NCI-H2081 treated with DMSO at 0.1 percent for 48 hours (cell line): ENCODE results near the gene FLOT2.
"Not testable (repeated sequence)": the region's sequence is repeated elsewhere in the genome, so short reads cannot be mapped to it uniquely, and the experiment has no call there.

Source experiments
- DNase-seq: peaks from one replicate; lab custom pipeline; 2025; lab: John Stamatoyannopoulos, UW

The FLOT2 gene

DNA sequence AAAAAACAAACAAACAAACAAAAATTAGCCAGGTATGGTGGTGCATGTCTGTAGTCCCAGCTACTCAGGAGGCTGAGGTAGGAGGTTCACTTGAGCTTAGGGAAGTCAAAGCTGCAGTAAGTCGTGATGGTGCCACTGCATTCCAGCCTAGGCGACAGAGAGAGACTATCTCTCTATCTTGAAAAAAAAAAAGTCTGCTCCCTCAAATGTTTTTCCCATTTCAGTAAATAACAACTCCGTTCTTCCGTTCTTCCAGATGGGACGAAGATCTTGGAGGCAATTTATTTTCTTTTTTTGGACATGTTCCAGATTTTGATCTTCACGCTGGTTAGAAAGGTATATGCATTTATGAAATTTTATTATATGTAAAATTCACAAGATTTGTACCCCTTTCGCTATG is 23.7 kb downstream of the FLOT2 start:
- no peak for DNase-seq

DNA sequence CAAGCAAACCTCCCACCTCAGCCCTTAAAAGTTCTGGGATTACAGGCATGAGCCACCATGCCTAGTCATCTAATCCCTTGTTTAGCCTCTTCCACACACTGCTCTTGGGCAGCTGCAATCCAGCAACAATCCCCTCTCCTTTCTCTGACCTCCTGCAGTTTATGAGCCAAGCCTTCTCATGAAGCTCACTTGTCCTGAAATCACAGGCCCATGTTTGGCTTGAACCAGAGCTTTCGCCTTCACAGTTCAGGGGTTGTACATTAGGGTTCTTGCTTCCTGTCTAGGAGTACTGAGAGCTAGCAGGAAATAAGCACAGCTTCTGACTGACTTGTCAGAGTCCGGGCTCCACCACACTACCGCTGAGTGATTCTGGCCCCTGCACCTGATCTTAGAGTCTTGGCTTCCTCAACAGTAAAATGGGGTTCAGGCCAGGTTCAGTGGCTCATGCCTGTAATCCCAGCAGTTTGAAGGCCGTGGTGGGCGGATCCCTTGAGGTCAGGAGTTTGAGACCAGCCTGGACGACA is 26.4 kb downstream of the FLOT2 start:
- DNase-seq: no peak

GRCh38 chr17:28867276-28867675 is 30.3 kb downstream of the FLOT2 start:
- DNase-seq: no peak

GRCh38 chr17:28865946-28866752 is 31.4 kb downstream of the FLOT2 start:
- no peak for DNase-seq

DNA sequence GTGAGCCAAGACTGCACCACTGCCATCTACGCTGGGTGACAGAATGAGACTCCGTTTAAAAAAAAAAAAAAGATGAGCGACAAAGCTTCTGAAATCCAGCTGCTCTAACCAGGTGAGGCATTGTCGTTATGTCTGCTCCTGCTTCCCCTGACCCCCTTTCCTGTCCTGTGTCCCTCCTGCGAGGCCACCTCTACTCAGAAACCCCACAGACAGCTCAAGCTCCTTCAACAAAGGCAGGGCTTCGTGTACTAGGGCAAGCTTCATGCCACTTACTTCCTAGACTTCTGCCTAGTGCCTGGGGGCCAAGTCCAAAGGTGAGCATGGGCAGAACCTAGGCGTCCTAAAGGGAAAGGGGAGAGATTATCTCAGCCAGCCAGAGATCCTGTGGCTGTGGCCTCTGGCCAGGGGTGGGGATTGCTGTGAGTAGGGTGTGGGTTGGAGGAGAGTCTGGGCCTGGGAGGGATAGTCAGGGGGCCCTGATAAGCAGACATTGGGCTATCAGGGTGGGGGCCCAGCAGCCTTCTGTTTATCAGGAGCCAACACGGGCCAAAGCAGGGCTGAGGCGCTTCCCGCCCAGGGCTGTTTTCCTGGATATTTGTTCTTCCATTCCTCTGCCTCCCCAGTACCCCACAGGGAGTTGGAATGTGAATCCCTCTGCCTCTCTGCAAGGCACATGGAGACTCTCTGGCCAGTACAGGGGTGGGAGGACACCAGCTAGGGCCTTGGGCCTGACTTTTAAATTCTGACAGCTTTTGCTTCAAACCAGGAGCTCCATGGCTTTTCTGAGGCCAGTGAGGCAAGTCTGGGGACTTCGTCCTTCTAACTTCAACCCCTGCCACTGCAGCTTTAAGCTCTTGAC is 32.3 kb downstream of the FLOT2 start:
- no peak for DNase-seq

- no peak for DNase-seq
These were observed 33.6 kb downstream of the FLOT2 start for GRCh38 chr17:28863953-28864352.

GRCh38 chr17:28862561-28862960 is 35.0 kb downstream of the FLOT2 start:
- DNase-seq: no peak

DNA sequence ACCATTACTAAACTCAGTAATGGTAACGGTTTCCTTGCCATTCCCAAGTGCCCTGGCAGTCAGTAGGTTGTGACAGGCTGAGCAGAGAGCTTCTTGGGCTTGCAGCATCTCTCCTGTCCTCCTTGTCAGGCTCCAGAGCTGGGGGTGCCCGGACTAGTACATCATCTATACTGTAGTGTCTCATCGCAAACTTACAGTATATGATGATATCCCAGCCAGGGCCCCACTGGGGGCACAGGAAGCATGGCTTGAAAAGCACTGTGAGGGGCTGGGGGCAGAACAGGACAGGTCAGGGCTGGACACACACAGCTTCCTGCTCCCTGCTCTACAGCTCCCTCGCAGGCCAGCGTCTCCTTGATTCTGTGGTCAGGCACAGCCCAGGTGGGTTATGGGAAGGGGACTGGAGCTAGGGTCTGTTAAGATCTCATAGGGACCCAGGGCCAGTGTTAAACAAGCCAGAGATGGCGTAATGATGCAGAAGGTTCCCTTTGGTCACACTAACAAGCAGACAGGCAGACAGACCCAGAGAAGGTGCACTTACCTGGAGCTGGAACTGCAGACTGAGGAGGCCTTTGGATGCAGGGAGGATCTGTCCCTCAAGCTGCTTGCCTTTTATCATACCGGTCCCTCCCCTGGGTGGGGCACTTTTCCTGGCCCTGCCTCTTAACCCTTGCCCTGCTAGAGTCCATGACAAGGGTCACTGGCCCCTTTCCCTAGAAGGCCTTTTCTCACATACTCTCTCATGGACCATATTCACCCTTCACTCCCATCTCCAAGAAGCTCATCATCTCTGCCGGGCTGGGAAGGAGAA is 35.9 kb downstream of the FLOT2 start:
- no peak for DNase-seq

DNA sequence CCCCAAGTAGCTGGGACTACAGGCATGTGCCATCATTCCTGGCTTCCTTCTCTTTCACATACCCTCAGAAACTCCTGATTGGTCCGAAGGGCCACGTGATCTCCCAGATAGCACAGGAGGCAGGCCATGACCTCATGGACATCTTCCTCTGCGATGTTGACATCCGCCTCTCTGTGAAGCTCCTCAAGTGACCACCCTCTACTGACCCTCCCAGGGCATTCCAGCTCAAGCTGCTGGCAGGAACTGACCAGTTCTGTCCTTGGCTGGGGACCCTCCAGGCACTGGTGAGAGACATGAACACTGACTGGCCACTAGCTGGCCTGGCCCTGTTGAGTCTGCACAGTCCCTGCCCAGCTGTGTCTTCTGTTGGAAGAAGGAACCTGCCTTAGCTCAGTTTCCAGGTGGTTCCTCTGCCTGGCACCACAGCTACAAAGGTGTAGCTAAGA is 37.1 kb downstream of the FLOT2 start:
- DNase-seq: no peak

- no peak for DNase-seq
These were observed 38.7 kb downstream of the FLOT2 start for GRCh38 chr17:28858801-28859355.

- DNase-seq: no peak
These were observed 39.4 kb downstream of the FLOT2 start for GRCh38 chr17:28857905-28858800.

DNA sequence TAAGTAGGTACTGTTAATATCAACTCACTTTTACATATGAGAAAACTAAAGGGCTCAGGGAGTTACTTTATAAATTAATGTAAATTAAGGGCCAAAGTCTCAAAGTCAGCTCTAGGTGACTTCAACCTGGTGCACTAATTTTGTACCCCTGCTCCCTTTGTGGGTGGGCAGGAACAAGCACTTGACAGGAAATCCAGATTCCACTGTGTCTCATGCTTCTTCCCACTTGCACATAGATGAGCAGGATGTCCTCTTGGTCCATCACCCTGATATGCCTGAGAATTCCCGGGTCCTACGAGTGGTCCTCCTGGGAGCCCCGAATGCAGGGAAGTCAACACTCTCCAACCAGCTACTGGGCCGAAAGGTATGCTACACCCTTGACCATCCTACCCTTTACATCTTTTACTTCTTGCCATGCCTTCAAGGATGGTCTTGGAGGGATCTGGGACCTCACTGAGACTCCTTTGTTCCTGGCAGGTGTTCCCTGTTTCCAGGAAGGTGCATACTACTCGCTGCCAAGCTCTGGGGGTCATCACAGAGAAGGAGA is 41.4 kb downstream of the FLOT2 start:
- no peak for DNase-seq

- no peak for DNase-seq
These were observed 42.2 kb downstream of the FLOT2 start for GRCh38 chr17:28855336-28855679.

GRCh38 chr17:28854457-28855335 is 42.8 kb downstream of the FLOT2 start, which contains the start of gene ERAL1:
Gene ERAL1 (plus strand): TSS chr17:28855016. CDS start chr17:28855035, 19 bp downstream.
- no peak for DNase-seq

DNA sequence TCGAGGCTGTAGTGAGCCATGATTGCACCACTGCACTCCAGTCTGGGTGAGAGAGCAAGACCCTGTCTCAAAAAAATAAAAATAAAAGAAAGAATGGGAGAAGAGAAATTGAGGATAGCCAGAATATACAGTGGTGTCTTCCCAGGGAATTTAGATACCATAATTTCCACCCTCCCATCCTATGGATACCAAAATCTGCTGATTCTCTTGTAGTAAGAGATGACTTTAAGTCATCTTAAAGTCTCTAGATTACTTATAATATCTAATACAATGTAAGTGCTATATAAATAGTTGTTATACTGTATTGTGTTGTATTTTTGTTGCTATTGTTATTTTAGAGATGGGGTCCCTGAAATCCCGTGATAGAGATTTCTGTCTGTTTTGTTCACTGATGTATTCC is 44.2 kb downstream of the FLOT2 start:
- no peak for DNase-seq

DNA sequence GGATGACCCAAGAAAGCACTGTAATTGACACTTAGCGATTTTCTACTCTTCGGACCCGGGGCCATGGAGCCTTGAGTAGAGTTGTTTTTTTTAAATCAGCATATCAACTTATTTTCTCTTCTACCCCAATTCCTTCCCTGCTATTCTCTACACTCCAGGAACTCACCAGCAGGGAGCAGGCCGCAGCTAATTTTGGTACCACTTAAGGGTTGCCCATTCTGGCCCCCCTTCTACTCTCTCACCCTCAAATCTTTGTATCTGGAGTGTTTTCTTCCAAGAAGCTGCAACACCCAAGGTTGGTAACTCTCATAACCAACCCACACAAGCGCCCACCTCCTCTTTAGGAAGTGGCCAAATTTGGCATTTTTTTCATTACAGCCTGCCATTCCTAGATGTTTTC is 48.3 kb downstream of the FLOT2 start:
- DNase-seq: no peak

GRCh38 chr17:28848667-28849066 is 48.9 kb downstream of the FLOT2 start:
- not testable (repeated sequence) for DNase-seq

- not testable (repeated sequence) for DNase-seq
These were observed 50.8 kb downstream of the FLOT2 start for GRCh38 chr17:28846699-28847098.

GRCh38 chr17:28846231-28846630 is 51.3 kb downstream of the FLOT2 start:
- no peak for DNase-seq
